GM12878 (cell line): ENCODE data around the gene SLC47A2. TPM values are rescaled to one million over a fixed set of nuclear protein-coding genes. Genes with fewer than 3 reads are reported as not detected.

Experiments used
- ATAC-seq: fragments of 200-7000 bp; cut with Tn5 transposase; 3 replicates; pipeline ENCODE4 v1.9.1; 2020; ENCODE audit warnings: mild to moderate bottlenecking, moderate library complexity
- BruUV-seq: library from RNA; stranded (reverse); fragments of 400-500 nt; replicated peaks from 2 replicates; lab custom pipeline; 2021; lab: Mats Ljungman, UMichigan
- CTCF ChIA-PET: fragments of 300-600 bp; sonication (Branson Sonifier 250); formaldehyde crosslinking; extraction: SDS; loops from one replicate; lab custom pipeline; 2021; ENCODE audit warnings: inconsistent platforms; lab: Yijun Ruan, JAX
- POLR2A ChIA-PET: fragments of 350-600 bp; formaldehyde crosslinking; extraction: SDS; loops from one replicate; lab custom pipeline; 2021; ENCODE audit warnings: inconsistent platforms; lab: Charles Lee
- RAD21 ChIA-PET: fragments of 300-600 bp; sonication (Branson Sonifier 250); formaldehyde crosslinking; loops from one replicate; lab custom pipeline; 2023; ENCODE audit warnings: antibody characterized with exemption; ENCODE audit not compliant: unreplicated experiment; lab: Charles Lee
- SMC1A ChIA-PET: fragments of 300-600 bp; sonication (Branson Sonifier 250); formaldehyde crosslinking; loops from one replicate; lab custom pipeline; 2023; ENCODE audit not compliant: unreplicated experiment, uncharacterized antibody; lab: Charles Lee
- DNase-seq: peaks from one replicate; pipeline ENCODE4 v3.0.0-alpha.2; 2011; ENCODE audit warnings: low read depth, low spot score
- FAIRE-seq: peaks from 3 replicates; lab custom pipeline; 2011; peaks lifted over from hg19 to GRCh38; lab: Jason Lieb, UNC
- H2AFZ ChIP-seq: 2 replicates; pipeline ENCODE4 v1.6.0; 2011; ENCODE audit warnings: low read depth, low read length, control low read depth; ENCODE audit not compliant: control insufficient read depth
- H3K27ac ChIP-seq: 2 replicates; pipeline ENCODE4 v1.5.1; 2011; ENCODE audit warnings: control low read depth; ENCODE audit not compliant: control insufficient read depth, insufficient read depth
- H3K27me3 ChIP-seq, 2 experiments: replicated peaks in 1 of 2; 2 replicates each; pipeline versions ENCODE4 v1.6.0 to v1.6.1; 2011; ENCODE audit warnings: low read length in 1 of 2; ENCODE audit not compliant: control insufficient read depth in 2 of 2, insufficient read depth in 2 of 2
- H3K36me3 ChIP-seq, 2 experiments: 2 replicates each; pipeline ENCODE4 v1.5.1; 2011; ENCODE audit warnings: low read length in 1 of 2; ENCODE audit not compliant: control insufficient read depth in 2 of 2, insufficient read depth in 2 of 2
- H3K4me1 ChIP-seq: 2 replicates; pipeline ENCODE4 v1.6.1; 2011; ENCODE audit warnings: mild to moderate bottlenecking, low read length, moderate library complexity, mixed read lengths; ENCODE audit not compliant: control insufficient read depth, insufficient read depth
- H3K4me2 ChIP-seq: 2 replicates; pipeline ENCODE4 v1.6.0; 2011; ENCODE audit warnings: control low read depth; ENCODE audit not compliant: control insufficient read depth, insufficient read depth
- H3K4me3 ChIP-seq: fragments of 200-600 bp; sonication (generic); 2 replicates; pipeline ENCODE4 v1.5.1; 2016
- H3K79me2 ChIP-seq: 2 replicates; pipeline ENCODE4 v1.6.0; 2011; ENCODE audit warnings: low read length; ENCODE audit not compliant: control insufficient read depth, insufficient read depth
- H3K9ac ChIP-seq: 2 replicates; pipeline ENCODE4 v1.8.0; 2011; ENCODE audit warnings: low read length, control low read depth, mixed read lengths; ENCODE audit not compliant: control insufficient read depth, insufficient read depth
- H3K9me3 ChIP-seq: replicated peaks from 3 replicates; pipeline ENCODE4 v1.5.1; 2011; ENCODE audit warnings: mild to moderate bottlenecking, low read length; ENCODE audit not compliant: control insufficient read depth, insufficient read depth
- H4K20me1 ChIP-seq: 2 replicates; pipeline ENCODE4 v1.6.0; 2011; ENCODE audit not compliant: control insufficient read depth, insufficient read depth
- BRCA1 ChIP-seq: IDR thresholded peaks from 2 replicates; pipeline ENCODE4 v1.6.1; 2011; ENCODE audit warnings: low read depth, low read length, improper control_type of control experiment
- CTCF ChIP-seq, 3 experiments: IDR thresholded peaks in 2 of 3; conservative IDR thresholded peaks in 1 of 3; 2 replicates each; pipeline ENCODE4 v1.5.1; 2011; ENCODE audit warnings: low read depth in 3 of 3, low read length in 3 of 3, mild to moderate bottlenecking in 3 of 3, control low read depth in 2 of 3, moderate library complexity in 2 of 3, inconsistent platforms in 1 of 3, mixed read lengths in 1 of 3; ENCODE audit not compliant: control insufficient read depth in 2 of 3, insufficient read depth in 1 of 3; ENCODE audit errors: extremely low read depth in 1 of 3
- ETV6 ChIP-seq, 2 experiments: fragments of 450-650 bp in 1 of 2; IDR thresholded peaks in 1 of 2; conservative IDR thresholded peaks in 1 of 2; 2 replicates each; pipeline ENCODE4 v1.6.1; 2014; ENCODE audit warnings: antibody characterized with exemption in 1 of 2, borderline replicate concordance in 1 of 2, low read depth in 1 of 2, mild to moderate bottlenecking in 1 of 2, moderate library complexity in 1 of 2
- FOS ChIP-seq: IDR thresholded peaks from 3 replicates; pipeline ENCODE4 v1.6.1; 2011; ENCODE audit warnings: borderline replicate concordance; ENCODE audit not compliant: insufficient read length; ENCODE audit errors: extremely low read depth
- HDAC6 ChIP-seq: fragments of 200-600 bp; sonication (generic); IDR thresholded peaks from one replicate; pipeline ENCODE4 v1.8.0; 2017; ENCODE audit warnings: antibody characterized with exemption; ENCODE audit not compliant: unreplicated experiment
- MYC ChIP-seq: IDR thresholded peaks from 2 replicates; pipeline ENCODE4 v1.6.1; 2011; ENCODE audit warnings: mild to moderate bottlenecking, low read length, moderate library complexity, inconsistent platforms; ENCODE audit not compliant: insufficient read depth, insufficient replicate concordance, insufficient read length, severe bottlenecking
- NBN ChIP-seq: fragments of 450-650 bp; IDR thresholded peaks from 2 replicates; pipeline ENCODE4 v1.6.1; 2016
- NFXL1 ChIP-seq: fragments of 450-650 bp; IDR thresholded peaks from 2 replicates; pipeline ENCODE4 v1.6.1; 2017; ENCODE audit warnings: antibody characterized with exemption, mild to moderate bottlenecking, borderline replicate concordance
- SMAD5 ChIP-seq: IDR thresholded peaks from 2 replicates; pipeline ENCODE4 v1.6.1; 2016; ENCODE audit warnings: antibody characterized with exemption, low read depth
- YY1 ChIP-seq: IDR thresholded peaks from 2 replicates; pipeline ENCODE4 v1.6.1; 2011; ENCODE audit warnings: low read depth, mild to moderate bottlenecking, low read length
- ZNF384 ChIP-seq: IDR thresholded peaks from 2 replicates; pipeline ENCODE4 v1.6.1; 2012; ENCODE audit warnings: low read depth, mild to moderate bottlenecking, low read length, improper control_type of control experiment, borderline replicate concordance
- WGBS: methylation state at CpG from one replicate; pipeline ENCODE4 v1.1.6; 2016; ENCODE audit warnings: low lambda C conversion rate; ENCODE audit not compliant: insufficient replicate concordance, insufficient coverage; ENCODE audit errors: missing lambda C conversion rate; 5-methylcytosine and 5-hydroxymethylcytosine counted together
- in situ Hi-C: fragments of 300-500 bp; cut with MboI; formaldehyde crosslinking; loops from 9 replicates; pipeline ENCODE4 v1.14.3; 2018; ENCODE audit warnings: mixed read lengths
- intact Hi-C: fragments of 100-400 bp; cut with micrococcal nuclease; formaldehyde crosslinking; loops from one replicate; pipeline ENCODE4 v1.14.2; 2022; ENCODE audit not compliant: unreplicated experiment
- polyA plus RNA-seq, 11 experiments: library from polyadenylated mRNA; depleted of rRNA in 4 of 11; unstranded in 6 of 11; stranded (reverse) in 5 of 11; fragments of >200 nt; fragmentation: Nextera tagmentation in 4 of 11; fragmentation: Illumina TruSeq in 1 of 11; extraction: Ambion mirVana in 4 of 11; extraction: Trizol in 1 of 11; gene quantifications; 1 replicate in 1 of 11; 2 replicates in 10 of 11; pipeline versions ENCODE4 v1.2.1 to v1.2.3, GENCODE V29; 2011 to 2016; ENCODE audit warnings: inconsistent platforms in 2 of 11, missing spikeins in 2 of 11, low read depth in 1 of 11
- total RNA-seq, 4 experiments: library from RNA; depleted of rRNA in 3 of 4; stranded (reverse); fragments of >200 nt in 3 of 4; fragmentation: Illumina TruSeq in 1 of 4; extraction: Trizol in 1 of 4; gene quantifications; 2 replicates each; pipeline versions ENCODE4 v1.2.1 to v1.2.3, GENCODE V29; 2013 to 2021
- TF ChIP-seq, protein P1 (sequence below): fragments of 450-650 bp; IDR thresholded peaks from 2 replicates; pipeline ENCODE4 v1.6.1; 2018; ENCODE audit warnings: borderline replicate concordance, mild to moderate bottlenecking; ENCODE audit not compliant: partially characterized antibody
- TF ChIP-seq, protein P2 (sequence below): fragments of 450-650 bp; formaldehyde crosslinking; IDR thresholded peaks from 2 replicates; pipeline ENCODE4 v1.5.0; 2022; ENCODE audit warnings: mild to moderate bottlenecking, missing genetic modification characterization

Gene SLC47A2
- total and polyA plus RNA-seq, 10 of the 15 experiments (the other 5 are each of a cell fraction or from before 2014, with no cell fraction given), result not detected

- TF ChIP-seq CTCF (IDR thresholded peaks at IDR 0.05 in 2 of 3, conservative IDR thresholded peaks at IDR 0.05 in 1 of 3; ENCODE audit: control insufficient read depth in 2 of 3, extremely low read depth in 1 of 3, insufficient read depth in 1 of 3, low read depth in 3 of 3, low read length in 3 of 3) (no peak), MYC (no peak), ETV6 (conservative IDR thresholded peaks at IDR 0.05 in 1 of 2, IDR thresholded peaks at IDR 0.05 in 1 of 2; ENCODE audit: borderline replicate concordance in 1 of 2, low read depth in 1 of 2) (no peak), NFXL1 (no peak)
- TF ChIP-seq, protein P1, sequence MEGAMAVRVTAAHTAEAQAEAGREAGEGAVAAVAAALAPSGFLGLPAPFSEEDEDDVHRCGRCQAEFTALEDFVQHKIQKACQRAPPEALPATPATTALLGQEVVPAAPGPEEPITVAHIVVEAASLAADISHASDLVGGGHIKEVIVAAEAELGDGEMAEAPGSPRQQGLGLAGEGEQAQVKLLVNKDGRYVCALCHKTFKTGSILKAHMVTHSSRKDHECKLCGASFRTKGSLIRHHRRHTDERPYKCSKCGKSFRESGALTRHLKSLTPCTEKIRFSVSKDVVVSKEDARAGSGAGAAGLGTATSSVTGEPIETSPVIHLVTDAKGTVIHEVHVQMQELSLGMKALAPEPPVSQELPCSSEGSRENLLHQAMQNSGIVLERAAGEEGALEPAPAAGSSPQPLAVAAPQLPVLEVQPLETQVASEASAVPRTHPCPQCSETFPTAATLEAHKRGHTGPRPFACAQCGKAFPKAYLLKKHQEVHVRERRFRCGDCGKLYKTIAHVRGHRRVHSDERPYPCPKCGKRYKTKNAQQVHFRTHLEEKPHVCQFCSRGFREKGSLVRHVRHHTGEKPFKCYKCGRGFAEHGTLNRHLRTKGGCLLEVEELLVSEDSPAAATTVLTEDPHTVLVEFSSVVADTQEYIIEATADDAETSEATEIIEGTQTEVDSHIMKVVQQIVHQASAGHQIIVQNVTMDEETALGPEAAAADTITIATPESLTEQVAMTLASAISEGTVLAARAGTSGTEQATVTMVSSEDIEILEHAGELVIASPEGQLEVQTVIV, result no peak
These were observed 11.7 kb upstream of the SLC47A2 start (continued) for GRCh38 chr17:19728084-19728495.

- Histone ChIP-seq H4K20me1 (no peaks in the 10 kb centered on the region), H3K9me3 (no peaks in the 10 kb centered on the region), H3K27me3 (peaks cover 0 to 2% of the 10 kb centered on the region in 2 experiments; a peak in 1 of 4 replicates), H3K36me3 (no peaks in the 10 kb centered on the region), H3K4me1 (no peaks in the 10 kb centered on the region), H3K79me2 (no peaks in the 10 kb centered on the region), H3K9ac (no peak overlapping the region), H2AFZ (no peak overlapping the region), H3K4me3 (no peak overlapping the region), H3K27ac (no peak overlapping the region), H3K4me2 (no peak overlapping the region)
- RAD21 ChIA-PET, result no interaction called here
- DNase-seq (no peak), FAIRE-seq (no peak), ATAC-seq (no peak)
- BruUV-seq, result no TSS peak
- POLR2A ChIA-PET, result interaction anchor here (0.6 kb wide), 1 partner anchor 312 kb away, joined by 6 read pairs; no protein-coding TSS in a partner anchor
- intact Hi-C loops, result no loop called here
- SMC1A ChIA-PET, result no interaction called here
- in situ Hi-C loops, result no loop called here
- TF ChIP-seq, protein P2, sequence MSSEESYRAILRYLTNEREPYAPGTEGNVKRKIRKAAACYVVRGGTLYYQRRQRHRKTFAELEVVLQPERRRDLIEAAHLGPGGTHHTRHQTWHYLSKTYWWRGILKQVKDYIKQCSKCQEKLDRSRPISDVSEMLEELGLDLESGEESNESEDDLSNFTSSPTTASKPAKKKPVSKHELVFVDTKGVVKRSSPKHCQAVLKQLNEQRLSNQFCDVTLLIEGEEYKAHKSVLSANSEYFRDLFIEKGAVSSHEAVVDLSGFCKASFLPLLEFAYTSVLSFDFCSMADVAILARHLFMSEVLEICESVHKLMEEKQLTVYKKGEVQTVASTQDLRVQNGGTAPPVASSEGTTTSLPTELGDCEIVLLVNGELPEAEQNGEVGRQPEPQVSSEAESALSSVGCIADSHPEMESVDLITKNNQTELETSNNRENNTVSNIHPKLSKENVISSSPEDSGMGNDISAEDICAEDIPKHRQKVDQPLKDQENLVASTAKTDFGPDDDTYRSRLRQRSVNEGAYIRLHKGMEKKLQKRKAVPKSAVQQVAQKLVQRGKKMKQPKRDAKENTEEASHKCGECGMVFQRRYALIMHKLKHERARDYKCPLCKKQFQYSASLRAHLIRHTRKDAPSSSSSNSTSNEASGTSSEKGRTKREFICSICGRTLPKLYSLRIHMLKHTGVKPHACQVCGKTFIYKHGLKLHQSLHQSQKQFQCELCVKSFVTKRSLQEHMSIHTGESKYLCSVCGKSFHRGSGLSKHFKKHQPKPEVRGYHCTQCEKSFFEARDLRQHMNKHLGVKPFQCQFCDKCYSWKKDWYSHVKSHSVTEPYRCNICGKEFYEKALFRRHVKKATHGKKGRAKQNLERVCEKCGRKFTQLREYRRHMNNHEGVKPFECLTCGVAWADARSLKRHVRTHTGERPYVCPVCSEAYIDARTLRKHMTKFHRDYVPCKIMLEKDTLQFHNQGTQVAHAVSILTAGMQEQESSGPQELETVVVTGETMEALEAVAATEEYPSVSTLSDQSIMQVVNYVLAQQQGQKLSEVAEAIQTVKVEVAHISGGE, result no peak
- TF ChIP-seq FOS, result no peak
- TF ChIP-seq BRCA1, result no peak
- no peak for TF ChIP-seq SMAD5
- no peak for TF ChIP-seq HDAC6
- TF ChIP-seq YY1, result no peak
- TF ChIP-seq ZNF384, result no peak
- TF ChIP-seq NBN, result no peak
- CTCF ChIA-PET, result interaction anchor here (0.5 kb wide), 1 partner anchor 582 kb away, joined by 3 read pairs; no protein-coding TSS in a partner anchor
- 28% methylated on average over 4 of the region's 4 CpGs for WGBS
These were observed 11.2 kb upstream of the SLC47A2 start for GRCh38 chr17:19727501-19728078.
